Fibroblast of skin of abdomen (primary cell): Measurements from ENCODE around the gene GPC1.

Source experiments
- DNase-seq: peaks from one replicate; pipeline ENCODE4 v3.0.0-alpha.2; 2013

GPC1 gene

DNA sequence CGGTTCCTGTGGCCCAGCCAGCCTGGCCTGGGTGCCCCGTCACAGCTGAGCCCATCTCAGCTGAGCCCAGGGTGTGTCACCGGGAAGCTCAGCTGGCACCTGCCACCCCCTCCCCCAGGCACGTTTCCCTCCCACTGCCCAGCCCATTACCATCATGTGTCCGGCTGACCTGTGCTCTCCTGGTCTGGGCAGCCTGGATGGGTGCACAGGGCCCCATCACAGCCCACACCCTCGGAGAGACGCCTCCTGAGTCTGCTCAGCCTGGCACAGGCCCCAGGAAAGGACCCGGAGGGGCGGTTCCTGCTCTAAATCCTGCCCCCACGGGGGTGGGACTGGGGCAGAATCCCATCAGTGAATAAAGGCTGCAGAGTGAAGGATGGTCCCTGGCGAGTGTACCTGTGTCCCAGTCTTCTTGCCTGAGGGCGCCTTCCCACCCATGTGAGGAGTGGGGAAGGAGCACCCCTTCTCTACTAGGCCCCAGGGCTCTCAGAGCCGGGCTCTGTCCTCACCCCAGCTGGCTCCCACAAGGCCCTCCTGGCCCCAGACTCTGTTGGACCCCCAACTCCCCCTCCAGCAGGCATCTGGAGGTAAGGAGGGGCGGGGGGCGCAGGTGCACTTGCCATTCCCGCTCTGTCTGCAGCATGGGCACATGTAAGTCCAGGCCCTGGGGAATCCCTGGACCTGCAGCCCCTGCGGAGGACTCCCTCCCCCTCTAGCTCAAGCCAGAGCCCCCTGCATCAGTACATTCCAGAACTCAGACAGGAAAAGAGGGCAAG, 21.2 kb downstream of the GPC1 start:
- DNase-seq, result no peak

DNA sequence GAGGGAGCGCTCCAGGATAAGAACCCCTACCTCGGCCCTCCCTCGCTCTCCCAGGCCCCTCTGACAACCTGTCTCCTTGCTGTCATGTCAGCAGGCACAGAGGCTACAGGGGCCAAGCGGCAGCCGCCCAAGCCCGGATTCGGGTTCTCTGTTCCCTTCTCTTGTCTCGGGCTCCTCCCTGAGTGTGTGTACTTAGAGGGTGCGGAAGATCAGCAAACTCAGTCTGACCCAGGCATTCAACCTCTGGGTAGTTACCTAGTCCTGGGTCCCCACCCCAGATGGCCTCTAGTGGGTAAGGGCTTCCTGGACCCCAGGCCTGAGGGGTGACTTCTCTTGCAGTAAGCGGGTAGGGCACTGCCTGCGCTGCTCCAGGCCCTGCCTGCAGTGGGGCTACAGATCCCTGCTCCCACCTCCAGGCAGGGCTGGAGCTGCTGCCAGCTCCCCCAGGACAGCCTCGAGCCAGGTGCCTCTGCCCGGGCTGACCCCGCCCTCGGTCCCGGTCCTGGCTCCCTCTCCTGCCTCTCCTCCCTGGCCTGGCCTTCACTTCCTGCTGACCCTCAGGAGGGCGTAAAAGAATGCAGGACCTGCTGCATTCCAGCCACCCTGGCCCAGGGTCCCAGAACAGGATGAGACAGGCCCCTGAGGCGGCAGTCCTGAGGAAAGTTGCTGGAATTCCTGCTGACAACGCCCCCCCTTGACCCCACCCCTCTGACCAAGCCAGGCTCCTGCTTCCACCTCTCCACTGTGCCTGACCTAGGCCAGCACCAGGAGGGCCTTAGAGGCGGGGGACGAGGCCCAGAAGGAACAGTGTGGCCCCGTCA, 22.0 kb downstream of the GPC1 start:
- no peak for DNase-seq

DNA sequence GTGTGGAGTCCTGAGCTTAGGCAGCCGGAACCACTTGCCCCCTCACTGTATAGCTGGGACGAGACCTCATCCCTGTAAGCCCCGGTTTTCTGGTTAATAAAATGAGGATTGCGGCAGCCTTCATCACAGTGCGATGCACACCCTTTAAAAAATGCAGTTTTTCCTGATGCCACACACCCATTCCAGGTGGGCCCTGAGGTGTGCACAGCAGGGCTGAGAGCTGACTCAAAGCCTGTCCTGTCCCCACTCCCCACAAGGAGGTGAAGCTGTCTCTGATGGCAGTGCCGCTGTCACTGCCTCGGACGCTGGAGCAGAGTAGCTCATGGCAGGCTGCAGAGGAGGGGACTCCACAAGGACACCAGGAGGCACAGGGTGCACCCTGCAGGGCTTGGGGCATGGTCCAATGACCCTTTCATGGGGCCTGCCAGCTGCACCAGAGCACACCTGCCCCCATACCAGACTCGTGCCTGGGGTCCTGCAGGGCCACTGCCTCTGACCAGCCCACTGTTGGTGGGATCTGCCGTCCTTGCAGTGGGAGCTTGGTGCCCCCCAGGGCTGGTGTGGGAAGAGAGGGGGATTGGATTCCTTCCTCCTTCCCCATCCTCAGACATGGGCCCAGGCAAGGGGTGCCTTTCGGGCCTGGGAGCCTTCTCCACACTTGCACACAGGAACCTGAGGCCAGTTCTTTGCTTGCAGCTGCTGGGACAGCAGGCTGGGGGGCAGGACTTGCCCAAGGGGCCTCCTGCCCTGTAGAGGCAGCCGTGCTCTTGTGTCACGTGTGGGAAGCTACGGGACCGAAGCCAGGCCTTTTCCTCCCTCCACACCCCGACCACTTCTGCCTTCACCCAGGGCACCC, 22.8 kb downstream of the GPC1 start:
- DNase-seq, result no peak

DNA sequence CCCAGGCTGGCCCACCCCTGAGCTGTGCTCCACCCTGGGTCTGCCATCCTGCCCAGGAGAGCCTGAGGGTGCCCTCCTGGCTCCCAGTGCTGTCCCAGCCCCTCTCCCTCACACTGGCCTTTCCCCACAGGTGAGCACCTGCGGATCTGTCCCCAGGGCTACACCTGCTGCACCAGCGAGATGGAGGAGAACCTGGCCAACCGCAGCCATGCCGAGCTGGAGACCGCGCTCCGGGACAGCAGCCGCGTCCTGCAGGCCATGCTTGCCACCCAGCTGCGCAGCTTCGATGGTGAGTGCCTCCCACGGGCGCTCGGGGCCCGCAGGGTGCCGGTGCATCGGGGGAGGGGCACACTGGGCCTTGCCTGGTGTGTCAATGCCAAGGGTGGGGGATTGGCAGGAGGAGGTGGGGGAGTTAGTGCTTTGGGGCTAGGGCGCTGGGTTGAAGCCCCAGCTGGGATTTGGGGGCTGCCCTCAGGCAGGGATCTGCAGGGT, 23.5 kb downstream of the GPC1 start:
- no peak for DNase-seq

DNA sequence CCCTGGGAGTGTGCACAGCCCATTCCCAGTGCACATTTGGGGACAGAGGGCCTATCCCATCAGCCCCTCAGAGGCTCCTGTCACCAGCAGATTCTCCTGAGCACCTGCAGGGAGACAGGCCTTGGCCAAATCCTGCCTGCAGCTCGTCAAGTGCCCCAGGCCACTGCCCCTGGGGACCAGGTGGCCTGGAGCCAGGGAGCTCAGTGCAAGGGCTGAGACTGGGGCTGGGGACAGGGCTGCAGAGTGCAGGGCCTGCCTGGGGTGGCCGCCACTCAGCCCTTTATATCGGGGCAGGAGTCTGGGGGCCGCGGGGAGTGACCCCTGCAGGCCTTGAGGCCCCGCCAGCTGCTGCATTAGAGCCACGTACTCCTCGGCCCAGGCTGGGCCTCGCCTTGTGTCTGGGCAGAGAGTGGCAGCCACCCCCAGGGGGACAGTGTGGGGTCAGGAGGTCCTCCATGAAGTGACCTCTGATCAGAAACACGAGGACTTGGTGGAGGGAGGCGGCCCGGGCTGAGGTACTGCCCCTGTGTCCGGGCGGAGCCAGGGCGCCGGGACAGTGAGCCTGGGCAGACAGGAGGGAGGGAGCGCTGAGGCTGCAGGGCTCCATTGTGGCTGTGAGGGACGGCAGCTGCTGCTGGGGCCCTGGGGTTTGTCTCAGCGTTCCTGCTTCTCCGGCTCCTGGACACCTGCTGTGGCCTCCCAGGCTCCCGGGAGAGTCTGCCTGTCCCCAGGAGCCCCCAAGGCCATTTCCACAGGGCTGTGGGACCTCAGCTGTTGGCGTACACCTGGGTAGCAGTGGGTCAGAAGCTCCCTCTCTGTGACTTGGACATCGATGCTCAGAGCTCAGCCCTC, 24.2 kb downstream of the GPC1 start:
- DNase-seq, result no peak

DNA sequence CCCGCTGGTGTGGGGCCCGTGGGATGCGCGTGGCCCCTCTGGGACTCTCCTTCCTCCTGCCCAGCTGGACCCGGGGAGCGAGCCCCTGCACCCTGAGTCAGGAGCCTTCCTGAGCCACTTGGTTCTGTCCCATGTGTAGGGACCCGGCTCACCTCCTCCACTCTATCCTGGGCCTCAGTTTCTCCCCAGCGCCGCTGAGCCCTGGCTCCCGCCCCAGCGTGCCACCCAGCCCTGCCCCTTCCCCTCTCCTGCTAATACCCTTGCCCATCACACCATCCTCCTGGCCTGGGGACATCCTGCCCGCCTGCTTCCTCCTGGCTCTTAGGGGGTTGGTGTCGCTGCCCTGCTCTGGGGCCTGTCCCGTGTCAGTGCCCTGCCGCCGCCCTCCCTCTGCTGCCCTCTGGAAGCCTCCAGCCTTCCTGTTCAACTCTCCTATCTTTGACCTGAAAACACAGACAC, 24.8 kb downstream of the GPC1 start:
- DNase-seq, result no peak

DNA sequence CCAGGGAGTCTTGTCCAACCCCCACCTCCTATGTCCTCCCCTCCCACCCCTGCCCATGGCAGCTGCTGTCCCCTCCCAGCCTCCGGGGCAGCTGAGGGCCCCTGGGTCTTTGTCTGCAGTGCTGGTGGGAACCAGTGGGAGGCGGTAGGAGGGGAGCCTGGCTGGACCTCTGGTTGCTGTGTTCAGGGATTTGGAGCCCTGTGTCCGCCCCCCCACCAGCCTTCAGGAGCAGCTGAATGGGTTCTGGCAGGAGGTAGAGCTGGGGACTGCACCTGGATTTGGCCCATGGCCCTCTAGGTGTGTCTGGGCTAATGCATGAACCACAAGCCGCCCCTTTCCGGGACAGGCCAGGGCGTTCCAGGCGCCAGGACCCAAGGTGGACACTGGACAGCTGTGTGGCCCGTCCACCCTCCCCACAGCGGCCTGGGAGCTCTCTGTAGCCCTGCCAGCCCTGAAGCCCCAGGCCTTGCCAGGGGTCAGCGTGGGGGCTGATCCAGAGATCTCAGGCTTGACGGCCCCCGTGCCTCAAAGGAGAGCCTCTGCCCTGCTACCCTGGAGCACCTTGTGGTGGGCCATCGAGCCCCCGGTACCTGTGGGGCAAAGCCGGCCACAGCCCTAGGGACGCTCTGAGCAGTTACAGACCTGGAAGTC, 25.4 kb downstream of the GPC1 start:
- DNase-seq, result no peak

DNA sequence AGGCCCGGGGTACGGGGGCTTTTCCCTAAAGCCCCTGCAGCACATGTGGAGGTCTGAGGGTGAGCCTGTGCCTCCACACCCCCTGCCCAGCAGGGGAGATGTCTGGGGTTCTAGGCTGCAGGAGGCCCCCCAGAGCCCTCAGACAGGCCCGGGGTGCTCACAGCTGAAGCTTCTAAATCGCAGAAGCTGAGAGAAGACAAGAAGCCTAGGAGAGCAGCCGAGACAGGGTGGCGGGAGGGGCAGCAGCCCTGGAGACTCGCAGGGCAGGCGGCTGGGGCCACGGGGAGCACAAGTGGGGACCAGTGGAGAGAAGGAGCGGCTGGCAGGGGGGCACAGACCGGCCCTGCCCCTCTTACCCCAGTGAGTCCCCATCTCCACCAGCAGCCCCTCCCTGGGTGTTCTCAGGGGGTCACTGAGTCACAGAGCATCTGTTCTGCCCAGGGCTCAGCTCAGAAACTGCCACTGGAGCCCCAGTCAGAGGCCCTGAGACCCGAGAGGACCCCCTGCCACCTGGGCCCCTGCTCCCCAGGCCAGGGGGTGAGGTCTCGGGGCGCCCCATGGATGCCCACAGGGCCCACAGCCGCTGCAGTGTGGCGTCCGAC, 26.1 kb downstream of the GPC1 start:
- DNase-seq, result no peak

DNA sequence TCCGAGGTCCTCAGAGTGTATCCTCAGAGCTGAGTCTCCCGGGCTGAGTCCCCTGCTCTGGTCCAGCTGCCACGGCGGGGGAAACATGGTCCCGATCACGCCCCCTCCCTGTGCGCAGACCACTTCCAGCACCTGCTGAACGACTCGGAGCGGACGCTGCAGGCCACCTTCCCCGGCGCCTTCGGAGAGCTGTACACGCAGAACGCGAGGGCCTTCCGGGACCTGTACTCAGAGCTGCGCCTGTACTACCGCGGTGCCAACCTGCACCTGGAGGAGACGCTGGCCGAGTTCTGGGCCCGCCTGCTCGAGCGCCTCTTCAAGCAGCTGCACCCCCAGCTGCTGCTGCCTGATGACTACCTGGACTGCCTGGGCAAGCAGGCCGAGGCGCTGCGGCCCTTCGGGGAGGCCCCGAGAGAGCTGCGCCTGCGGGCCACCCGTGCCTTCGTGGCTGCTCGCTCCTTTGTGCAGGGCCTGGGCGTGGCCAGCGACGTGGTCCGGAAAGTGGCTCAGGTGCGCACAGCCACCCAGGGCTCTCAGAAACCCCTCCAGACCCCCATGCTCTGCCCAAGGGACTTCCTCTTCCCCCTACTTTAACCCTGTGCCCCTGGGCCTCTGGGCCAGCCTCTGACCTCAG, 26.7 kb downstream of the GPC1 start:
- DNase-seq, result no peak

DNA sequence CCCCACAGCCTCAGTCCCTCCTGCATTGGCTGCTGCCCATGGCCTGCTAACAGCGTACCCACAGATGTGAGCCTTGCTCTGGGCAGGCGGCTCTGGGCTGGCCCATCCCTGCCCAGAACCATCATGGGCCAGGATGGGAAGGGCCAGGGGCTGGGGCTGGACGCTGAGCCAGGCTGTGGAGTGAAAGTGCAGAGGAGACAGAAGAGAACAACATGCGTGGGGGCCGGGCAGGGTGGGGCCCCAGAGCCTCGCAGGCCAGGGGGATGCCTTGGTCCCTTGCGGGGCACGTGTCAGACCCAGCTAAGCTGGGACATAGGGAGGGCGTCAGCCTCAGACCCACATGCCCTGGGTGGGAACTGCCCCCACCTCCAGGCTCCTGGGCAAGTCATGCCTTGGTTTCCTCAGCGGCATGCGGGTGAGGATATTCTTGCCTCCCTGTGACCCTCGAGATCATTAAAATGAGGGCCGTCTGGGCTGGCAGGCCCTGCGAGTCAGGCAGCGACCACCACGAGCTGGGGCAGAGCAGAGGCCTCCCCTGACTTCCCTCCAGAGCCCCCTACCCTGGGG, 27.3 kb downstream of the GPC1 start:
- DNase-seq, result no peak

DNA sequence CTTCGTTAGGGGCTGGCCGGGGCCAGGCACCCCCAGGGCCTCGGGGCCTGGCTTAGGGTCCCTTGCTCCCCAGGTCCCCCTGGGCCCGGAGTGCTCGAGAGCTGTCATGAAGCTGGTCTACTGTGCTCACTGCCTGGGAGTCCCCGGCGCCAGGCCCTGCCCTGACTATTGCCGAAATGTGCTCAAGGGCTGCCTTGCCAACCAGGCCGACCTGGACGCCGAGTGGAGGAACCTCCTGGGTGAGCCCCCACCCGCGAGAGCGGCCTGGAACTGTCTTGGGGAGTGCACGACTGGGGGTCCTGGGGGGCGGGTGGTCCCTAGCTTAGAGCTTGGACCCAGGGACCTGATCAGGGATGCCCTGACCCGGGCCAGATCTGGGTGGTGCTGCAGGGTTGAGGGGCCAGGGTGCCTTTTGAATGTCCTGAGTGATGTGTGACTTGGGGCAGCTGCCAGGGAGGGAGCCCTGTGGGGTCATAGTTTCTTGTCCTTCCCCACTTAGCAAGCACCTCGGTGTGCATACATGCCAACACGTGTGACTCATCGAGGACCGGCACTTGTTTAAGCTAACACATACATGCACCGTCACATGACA, 27.9 kb downstream of the GPC1 start:
- DNase-seq, result no peak

DNA sequence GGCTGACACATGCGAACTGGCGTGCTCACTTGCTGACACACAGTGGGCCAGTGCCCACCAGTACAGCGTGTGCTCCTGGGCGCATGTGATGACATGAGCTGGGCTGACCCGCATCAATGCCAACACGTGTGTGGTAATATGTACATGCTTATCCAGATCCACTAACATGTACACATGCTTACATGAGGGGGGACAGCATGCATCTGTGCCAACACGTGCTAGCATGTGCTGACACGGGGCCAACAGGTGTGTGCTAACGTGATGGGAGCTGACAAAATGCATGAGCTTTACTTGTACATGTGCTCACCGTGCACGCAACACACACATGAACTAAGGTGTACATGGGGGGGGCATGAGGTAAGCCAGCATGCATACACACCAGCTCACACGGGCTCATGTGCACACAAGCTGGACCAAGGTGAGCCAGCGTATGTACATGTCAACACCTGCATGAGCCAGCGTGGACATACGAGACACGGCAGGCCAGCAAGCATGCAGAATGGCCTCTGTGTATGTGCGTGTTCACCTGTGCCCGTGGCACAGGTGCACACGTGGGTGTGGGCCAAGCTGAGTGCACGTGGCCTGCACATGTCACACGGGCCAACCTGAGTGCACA, 28.5 kb downstream of the GPC1 start:
- no peak for DNase-seq

DNA sequence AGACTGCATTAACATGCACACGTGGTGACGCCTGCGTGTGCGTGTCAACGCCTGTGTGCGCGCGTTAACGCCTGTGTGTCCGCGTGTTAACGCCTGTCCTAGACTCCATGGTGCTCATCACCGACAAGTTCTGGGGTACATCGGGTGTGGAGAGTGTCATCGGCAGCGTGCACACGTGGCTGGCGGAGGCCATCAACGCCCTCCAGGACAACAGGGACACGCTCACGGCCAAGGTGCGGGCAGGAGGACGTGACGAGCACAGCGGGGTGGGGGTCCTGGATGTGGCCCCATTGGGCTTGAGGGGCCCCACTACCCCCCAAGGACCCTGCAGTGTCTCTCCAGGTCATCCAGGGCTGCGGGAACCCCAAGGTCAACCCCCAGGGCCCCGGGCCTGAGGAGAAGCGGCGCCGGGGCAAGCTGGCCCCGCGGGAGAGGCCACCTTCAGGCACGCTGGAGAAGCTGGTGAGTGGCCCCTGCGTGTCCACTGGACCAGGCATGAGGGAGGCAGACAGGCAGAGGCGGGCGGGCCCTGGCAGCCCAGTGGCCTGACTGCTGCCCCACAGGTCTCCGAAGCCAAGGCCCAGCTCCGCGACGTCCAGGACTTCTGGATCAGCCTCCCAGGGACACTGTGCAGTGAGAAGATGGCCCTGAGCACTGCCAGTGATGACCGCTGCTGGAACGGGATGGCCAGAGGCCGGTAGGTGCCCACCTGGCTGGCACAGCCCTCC, 29.2 kb downstream of the GPC1 start:
- no peak for DNase-seq

DNA sequence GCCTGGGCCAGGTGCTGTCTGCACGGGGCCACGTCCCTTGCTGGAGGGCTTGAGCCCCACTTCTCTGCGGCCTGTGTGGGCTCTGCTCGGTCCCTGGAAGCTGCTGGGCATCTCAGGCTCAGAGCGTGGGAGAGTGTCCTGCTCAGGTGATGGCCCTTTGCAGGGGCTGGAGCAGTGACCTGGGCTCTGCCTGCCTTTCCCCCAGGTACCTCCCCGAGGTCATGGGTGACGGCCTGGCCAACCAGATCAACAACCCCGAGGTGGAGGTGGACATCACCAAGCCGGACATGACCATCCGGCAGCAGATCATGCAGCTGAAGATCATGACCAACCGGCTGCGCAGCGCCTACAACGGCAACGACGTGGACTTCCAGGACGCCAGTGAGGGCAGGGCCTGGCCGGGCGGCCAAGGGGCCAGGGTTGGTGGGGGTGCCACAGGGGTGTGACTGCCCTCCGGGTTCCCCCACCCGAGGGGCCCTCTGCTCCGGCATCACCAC, 29.9 kb downstream of the GPC1 start:
- DNase-seq, result no peak

DNA sequence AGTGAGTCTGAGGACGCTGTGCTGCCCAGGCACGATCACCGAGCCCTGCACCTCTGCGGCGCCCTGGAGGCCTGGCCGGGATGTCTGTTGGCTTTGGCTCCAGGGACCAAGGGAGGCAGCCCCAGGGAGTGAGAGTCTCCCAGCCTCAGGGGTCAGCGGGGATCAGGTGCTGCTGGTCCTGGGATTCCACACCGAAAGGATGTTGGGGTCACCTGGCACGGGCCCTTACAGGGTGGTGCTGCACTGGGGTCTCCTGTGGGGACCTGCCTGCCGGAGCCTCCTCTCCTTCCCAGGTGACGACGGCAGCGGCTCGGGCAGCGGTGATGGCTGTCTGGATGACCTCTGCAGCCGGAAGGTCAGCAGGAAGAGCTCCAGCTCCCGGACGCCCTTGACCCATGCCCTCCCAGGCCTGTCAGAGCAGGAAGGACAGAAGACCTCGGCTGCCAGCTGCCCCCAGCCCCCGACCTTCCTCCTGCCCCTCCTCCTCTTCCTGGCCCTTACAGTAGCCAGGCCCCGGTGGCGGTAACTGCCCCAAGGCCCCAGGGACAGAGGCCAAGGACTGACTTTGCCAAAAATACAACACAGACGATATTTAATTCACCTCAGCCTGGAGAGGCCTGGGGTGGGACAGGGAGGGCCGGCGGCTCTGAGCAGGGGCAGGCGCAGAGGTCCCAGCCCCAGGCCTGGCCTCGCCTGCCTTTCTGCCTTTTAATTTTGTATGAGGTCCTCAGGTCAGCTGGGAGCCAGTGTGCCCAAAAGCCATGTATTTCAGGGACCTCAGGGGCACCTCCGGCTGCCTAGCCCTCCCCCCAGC, 30.5 kb downstream of the GPC1 start:
- DNase-seq, result no peak

DNA sequence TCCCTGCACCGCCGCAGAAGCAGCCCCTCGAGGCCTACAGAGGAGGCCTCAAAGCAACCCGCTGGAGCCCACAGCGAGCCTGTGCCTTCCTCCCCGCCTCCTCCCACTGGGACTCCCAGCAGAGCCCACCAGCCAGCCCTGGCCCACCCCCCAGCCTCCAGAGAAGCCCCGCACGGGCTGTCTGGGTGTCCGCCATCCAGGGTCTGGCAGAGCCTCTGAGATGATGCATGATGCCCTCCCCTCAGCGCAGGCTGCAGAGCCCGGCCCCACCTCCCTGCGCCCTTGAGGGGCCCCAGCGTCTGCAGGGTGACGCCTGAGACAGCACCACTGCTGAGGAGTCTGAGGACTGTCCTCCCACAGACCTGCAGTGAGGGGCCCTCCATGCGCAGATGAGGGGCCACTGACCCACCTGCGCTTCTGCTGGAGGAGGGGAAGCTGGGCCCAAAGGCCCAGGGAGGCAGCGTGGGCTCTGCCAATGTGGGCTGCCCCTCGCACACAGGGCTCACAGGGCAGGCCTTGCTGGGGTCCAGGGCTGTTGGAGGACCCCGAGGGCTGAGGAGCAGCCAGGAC, 31.2 kb downstream of the GPC1 start:
- DNase-seq, result no peak

DNA sequence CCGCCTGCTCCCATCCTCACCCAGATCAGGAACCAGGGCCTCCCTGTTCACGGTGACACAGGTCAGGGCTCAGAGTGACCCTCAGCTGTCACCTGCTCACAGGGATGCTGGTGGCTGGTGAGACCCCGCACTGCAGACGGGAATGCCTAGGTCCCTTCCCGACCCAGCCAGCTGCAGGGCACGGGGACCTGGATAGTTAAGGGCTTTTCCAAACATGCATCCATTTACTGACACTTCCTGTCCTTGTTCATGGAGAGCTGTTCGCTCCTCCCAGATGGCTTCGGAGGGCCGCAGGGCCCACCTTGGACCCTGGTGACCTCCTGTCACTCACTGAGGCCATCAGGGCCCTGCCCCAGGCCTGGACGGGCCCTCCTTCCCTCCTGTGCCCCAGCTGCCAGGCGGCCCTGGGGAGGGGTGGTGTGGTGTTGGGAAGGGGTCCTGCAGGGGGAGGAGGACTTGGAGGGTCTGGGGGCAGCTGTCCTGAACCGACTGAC, 31.7 kb downstream of the GPC1 start:
- no peak for DNase-seq
